K562 (cell line): Measurements from ENCODE around the gene SEC14L3. TPM values are rescaled to one million over a fixed set of nuclear protein-coding genes. Genes with fewer than 3 reads are reported as not detected.

Experiments
- CTCF ChIP-seq, 3 experiments: IDR thresholded peaks in 2 of 3; conservative IDR thresholded peaks in 1 of 3; 2 replicates each; pipeline ENCODE4 v1.5.1; 2011 to 2012; ENCODE audit warnings: low read length in 3 of 3, mild to moderate bottlenecking in 3 of 3, control low read depth in 2 of 3, improper control_type of control experiment in 1 of 3, inconsistent platforms in 1 of 3, low read depth in 1 of 3, mixed read lengths in 1 of 3, moderate library complexity in 1 of 3; ENCODE audit not compliant: insufficient read depth in 2 of 3
- E2F8 ChIP-seq: fragments of 450-650 bp; IDR thresholded peaks from 2 replicates; pipeline ENCODE4 v1.7.1; 2018; ENCODE audit warnings: mild to moderate bottlenecking, low read depth; ENCODE audit not compliant: partially characterized antibody
- EP300 ChIP-seq: IDR thresholded peaks from 2 replicates; pipeline ENCODE4 v1.6.1; 2012; ENCODE audit warnings: low read length, improper control_type of control experiment
- MECOM ChIP-seq: fragments of 250-450 bp; sonication (Bioruptor Pico); IDR thresholded peaks from 2 replicates; pipeline ENCODE4 v1.8.0; 2022; ENCODE audit warnings: inconsistent platforms
- NR0B1 ChIP-seq: fragments of 450-650 bp; IDR thresholded peaks from one replicate; pipeline ENCODE4 v1.6.1; 2018; ENCODE audit warnings: mild to moderate bottlenecking, moderate library complexity; ENCODE audit not compliant: partially characterized antibody
- NR3C1 ChIP-seq: sonication (generic); formaldehyde crosslinking; IDR thresholded peaks from 2 replicates; pipeline ENCODE4 v1.8.1; 2022; ENCODE audit warnings: missing genetic modification reagents
- NR4A1 ChIP-seq, 2 experiments: fragments of 250-450 bp in 1 of 2; fragments of 450-650 bp in 1 of 2; sonication (Bioruptor Pico) in 1 of 2; IDR thresholded peaks; 2 replicates each; pipeline versions ENCODE4 v1.4.0 to v1.6.1; 2016 to 2020; ENCODE audit warnings: mild to moderate bottlenecking in 2 of 2, missing compliant biosample characterization in 1 of 2, missing genetic modification characterization in 1 of 2, moderate library complexity in 1 of 2
- RAD51 ChIP-seq: fragments of 450-650 bp; IDR thresholded peaks from 2 replicates; pipeline ENCODE4 v1.7.1; 2016; ENCODE audit warnings: low read depth, mild to moderate bottlenecking, borderline replicate concordance
- REST ChIP-seq, 2 experiments: fragments of 450-650 bp; formaldehyde crosslinking in 1 of 2; IDR thresholded peaks; 2 replicates each; pipeline versions ENCODE4 v1.4.0 to v1.6.1; 2014 to 2020; ENCODE audit warnings: mild to moderate bottlenecking in 2 of 2, borderline replicate concordance in 1 of 2, low read depth in 1 of 2
- SIX5 ChIP-seq, 2 experiments: IDR thresholded peaks; 2 replicates each; pipeline ENCODE4 v1.6.1; 2011; ENCODE audit warnings: low read length in 2 of 2, borderline replicate concordance in 1 of 2, low read depth in 1 of 2, mild to moderate bottlenecking in 1 of 2, moderate library complexity in 1 of 2; ENCODE audit not compliant: insufficient read depth in 1 of 2
- SMC3 ChIP-seq: conservative IDR thresholded peaks from 2 replicates; pipeline ENCODE4 v1.6.1; 2011; ENCODE audit warnings: low read depth, low read length, improper control_type of control experiment; ENCODE audit not compliant: insufficient read depth
- WHSC1 ChIP-seq: IDR thresholded peaks from one replicate; pipeline ENCODE4 v1.6.1; 2012; ENCODE audit warnings: low read length, control low read depth, inconsistent platforms
- ZFP1 ChIP-seq: fragments of 450-650 bp; formaldehyde crosslinking; IDR thresholded peaks from 2 replicates; pipeline ENCODE4 v1.4.0; 2020; ENCODE audit warnings: mild to moderate bottlenecking, mixed read lengths
- polyA plus RNA-seq, 8 experiments: library from polyadenylated mRNA; depleted of rRNA in 4 of 8; stranded (reverse) in 5 of 8; unstranded in 3 of 8; fragments of >200 nt; fragmentation: Nextera tagmentation in 2 of 8; fragmentation: Illumina TruSeq in 1 of 8; extraction: Ambion mirVana in 2 of 8; extraction: Trizol in 1 of 8; gene quantifications; 2 replicates each; pipeline versions ENCODE4 v1.2.1 to v1.2.3, GENCODE V29; 2011 to 2014; ENCODE audit warnings: inconsistent platforms in 1 of 8, missing spikeins in 1 of 8
- total RNA-seq, 7 experiments: library from RNA; depleted of rRNA in 6 of 7; stranded (reverse); fragments of >200 nt in 6 of 7; fragmentation: Illumina TruSeq in 2 of 7; extraction: Trizol in 2 of 7; gene quantifications; 2 replicates each; pipeline versions ENCODE4 v1.2.1 to v1.2.3, GENCODE V29; 2011 to 2021; ENCODE audit warnings: low replicate concordance in 1 of 7

The SEC14L3 gene
- total and polyA plus RNA-seq, 9 of the 15 experiments (the other 6 are each of a cell fraction or from before 2014, with no cell fraction given): not detected

GRCh38 chr22:30490399-30490798 lies 18.6 kb upstream of the SEC14L3 start (continued):
- TF ChIP-seq REST (IDR thresholded peaks at IDR 0.05; ENCODE audit: borderline replicate concordance): peak; percentile 7; the same call in 1 of the 2 replicates
- TF ChIP-seq REST (CRISPR knock-in tag; IDR thresholded peaks at IDR 0.05; ENCODE audit: low read depth): no peak
- TF ChIP-seq EP300: no peak
- TF ChIP-seq CTCF (IDR thresholded peaks at IDR 0.05 in 2 of 3, conservative IDR thresholded peaks at IDR 0.05 in 1 of 3; ENCODE audit: insufficient read depth in 2 of 3, low read depth in 1 of 3, low read length in 3 of 3): peak; percentile 51 to 66 (median 62)
- TF ChIP-seq SMC3: peak; percentile 54; the same call in 1 of the 2 replicates
- no peak for TF ChIP-seq NR0B1
- no peak for TF ChIP-seq WHSC1
- no peak for TF ChIP-seq NR4A1 (CRISPR knock-in tag; IDR thresholded peaks at IDR 0.05)
- no peak for TF ChIP-seq NR4A1 (tag; IDR thresholded peaks at IDR 0.05)
- no peak for TF ChIP-seq MECOM
- no peak for TF ChIP-seq ZFP1 (CRISPR knock-in tag)
- TF ChIP-seq SIX5 (IDR thresholded peaks at IDR 0.05; ENCODE audit: borderline replicate concordance in 1 of 2, insufficient read depth in 1 of 2, low read depth in 1 of 2, low read length in 2 of 2): no peak
- no peak for TF ChIP-seq E2F8
- TF ChIP-seq NR3C1 (CRISPR knock-in tag): no peak
- no peak for TF ChIP-seq RAD51
